Stomach smooth muscle (tissue), 2 donors: ENCODE results near the gene KLHDC4.
"Not testable (repeated sequence)": the region's sequence is repeated elsewhere in the genome, so short reads cannot be mapped to it uniquely, and the experiment has no call there.

Source experiments
- H3K27ac ChIP-seq: one replicate; pipeline ENCODE4 v1.7.0; 2013; ENCODE audit warnings: mild to moderate bottlenecking, low read length, inconsistent platforms
- H3K27me3 ChIP-seq, 2 donors: one replicate each; pipeline ENCODE4 v1.7.0; 2013; ENCODE audit warnings: low read length in 2 of 2; ENCODE audit not compliant: insufficient read depth in 2 of 2, control insufficient read depth in 1 of 2
- H3K36me3 ChIP-seq, 2 donors: one replicate each; pipeline ENCODE4 v1.7.0; 2013; ENCODE audit warnings: low read length in 2 of 2; ENCODE audit not compliant: control insufficient read depth in 2 of 2, insufficient read depth in 2 of 2
- H3K4me1 ChIP-seq: one replicate; pipeline ENCODE4 v1.7.0; 2013; ENCODE audit warnings: low read length; ENCODE audit not compliant: control insufficient read depth, insufficient read depth
- H3K4me3 ChIP-seq, 2 donors: one replicate each; pipeline ENCODE4 v1.7.0; 2013; ENCODE audit warnings: low read length in 2 of 2
- H3K9ac ChIP-seq, 2 donors: one replicate each; pipeline ENCODE4 v1.7.0; 2013; ENCODE audit warnings: low read length in 2 of 2, mild to moderate bottlenecking in 1 of 2
- H3K9me3 ChIP-seq, 2 donors: one replicate each; pipeline ENCODE4 v1.7.0; 2013; ENCODE audit warnings: low read length in 2 of 2; ENCODE audit not compliant: control insufficient read depth in 2 of 2
- donor health status: healthy.
- donor health status: Pancreatic carcinoma.

Gene KLHDC4

DNA sequence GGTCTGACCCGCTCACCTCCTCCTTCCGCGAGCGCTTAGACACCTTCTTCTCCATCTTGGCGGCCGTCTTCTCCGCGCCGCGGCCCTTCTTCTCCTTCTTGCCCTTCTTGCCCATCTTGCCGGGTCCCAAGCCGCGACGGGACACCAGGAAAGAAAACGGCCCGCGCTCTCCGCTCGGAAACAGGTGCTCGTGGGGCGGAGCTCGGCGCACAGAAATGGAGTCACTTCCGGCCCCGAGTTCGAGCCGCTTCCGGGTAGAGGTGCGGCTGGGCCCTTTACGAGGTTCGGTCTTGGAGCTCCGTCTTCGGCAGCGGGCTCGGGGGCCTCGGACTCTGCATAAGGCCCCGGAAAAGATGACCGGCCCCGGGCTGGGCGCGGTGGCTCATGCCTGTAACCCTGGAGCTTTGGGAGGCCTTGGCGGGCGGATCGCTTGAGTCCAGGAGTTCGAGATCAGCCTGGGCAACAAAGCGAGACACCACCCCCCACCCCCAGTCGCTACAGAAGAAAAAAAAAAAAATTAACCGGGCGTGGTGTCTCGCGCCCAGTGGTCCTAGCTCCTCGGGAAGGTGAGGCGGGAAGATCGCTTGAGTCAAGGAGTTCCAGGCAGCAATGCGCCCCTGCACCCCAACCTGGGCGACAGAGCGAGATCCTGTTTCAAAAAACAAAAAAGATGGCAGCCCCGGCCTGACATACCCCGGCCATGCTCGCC, at the start of gene KLHDC4:
Gene KLHDC4 (minus strand): TSS at position 211 of the 709 bp plus-strand sequence. CDS start 96 bp downstream, at position 115.
- Histone ChIP-seq H3K4me1 (peaks cover 17% of the 10 kb centered on the region), H3K4me3 (peak within 1 kb of the TSS; percentile 86 to 91), H3K9me3 (no peaks in the 10 kb centered on the region), H3K36me3 (peaks cover 7 to 19% of the 10 kb centered on the region in 2 donors), H3K27ac (peak within 1 kb of the TSS; percentile 81), H3K27me3 (no peaks in the 10 kb centered on the region), H3K9ac (peak within 1 kb of the TSS; percentile 87 to 93)

DNA sequence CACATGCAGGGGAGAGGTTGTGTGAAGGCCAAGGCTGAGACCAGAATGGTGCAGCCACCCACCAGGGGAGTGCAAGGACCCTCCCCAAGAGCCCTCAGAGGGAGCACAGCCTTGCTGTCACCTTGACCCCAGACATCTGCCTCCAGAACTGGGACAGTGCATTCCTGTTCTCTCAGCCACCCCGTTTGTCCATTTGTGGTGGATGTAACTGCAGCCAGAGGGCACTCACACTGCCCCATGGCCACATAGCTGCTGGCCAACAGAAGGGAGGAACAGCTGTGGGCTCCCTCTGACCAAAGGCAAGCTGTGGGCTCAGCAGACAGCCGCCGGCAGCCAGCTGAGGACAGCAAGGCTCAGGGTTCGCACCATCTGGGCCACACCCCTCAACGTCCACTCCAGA, 49.8 kb upstream of the KLHDC4 start:
- Histone ChIP-seq H3K27ac (no peak overlapping the region), H3K4me3 (no peak overlapping the region), H3K4me1 (no peaks in the 10 kb centered on the region), H3K27me3 (no peaks in the 10 kb centered on the region), H3K9ac (no peak overlapping the region), H3K36me3 (no peaks in the 10 kb centered on the region), H3K9me3 (peaks cover 0 to 12% of the 10 kb centered on the region in 2 donors)

GRCh38 chr16:87812200-87812656, 46.4 kb upstream of the KLHDC4 start:
- Histone ChIP-seq H3K9me3 (peaks cover 0 to 4% of the 10 kb centered on the region in 2 donors), H3K27ac (no peak overlapping the region), H3K9ac (no peak overlapping the region), H3K4me1 (no peaks in the 10 kb centered on the region), H3K4me3 (no peak overlapping the region), H3K36me3 (no peaks in the 10 kb centered on the region), H3K27me3 (no peaks in the 10 kb centered on the region)

DNA sequence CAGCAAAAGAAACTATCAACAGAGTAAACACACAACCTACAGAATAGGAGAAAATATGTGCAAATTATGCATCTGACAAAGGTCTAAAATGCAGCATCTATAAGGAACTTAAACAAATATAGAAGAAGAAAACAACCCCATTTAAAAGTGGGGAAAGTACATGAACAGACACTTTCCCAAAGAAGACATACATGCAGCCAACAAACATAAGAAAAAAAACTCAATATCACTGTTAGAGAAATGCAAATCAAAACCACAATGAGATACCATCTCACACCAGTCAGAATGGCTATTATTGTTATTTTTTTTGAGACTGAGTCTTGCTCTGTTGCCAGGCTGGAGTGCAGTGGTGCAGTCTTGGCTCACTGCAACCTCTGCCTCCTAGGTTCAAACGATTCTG, 45.7 kb upstream of the KLHDC4 start:
- not testable (repeated sequence) for H3K27me3 ChIP-seq, H3K9me3 ChIP-seq, H3K9ac ChIP-seq, H3K4me3 ChIP-seq, H3K27ac ChIP-seq, H3K36me3 ChIP-seq, H3K4me1 ChIP-seq

DNA sequence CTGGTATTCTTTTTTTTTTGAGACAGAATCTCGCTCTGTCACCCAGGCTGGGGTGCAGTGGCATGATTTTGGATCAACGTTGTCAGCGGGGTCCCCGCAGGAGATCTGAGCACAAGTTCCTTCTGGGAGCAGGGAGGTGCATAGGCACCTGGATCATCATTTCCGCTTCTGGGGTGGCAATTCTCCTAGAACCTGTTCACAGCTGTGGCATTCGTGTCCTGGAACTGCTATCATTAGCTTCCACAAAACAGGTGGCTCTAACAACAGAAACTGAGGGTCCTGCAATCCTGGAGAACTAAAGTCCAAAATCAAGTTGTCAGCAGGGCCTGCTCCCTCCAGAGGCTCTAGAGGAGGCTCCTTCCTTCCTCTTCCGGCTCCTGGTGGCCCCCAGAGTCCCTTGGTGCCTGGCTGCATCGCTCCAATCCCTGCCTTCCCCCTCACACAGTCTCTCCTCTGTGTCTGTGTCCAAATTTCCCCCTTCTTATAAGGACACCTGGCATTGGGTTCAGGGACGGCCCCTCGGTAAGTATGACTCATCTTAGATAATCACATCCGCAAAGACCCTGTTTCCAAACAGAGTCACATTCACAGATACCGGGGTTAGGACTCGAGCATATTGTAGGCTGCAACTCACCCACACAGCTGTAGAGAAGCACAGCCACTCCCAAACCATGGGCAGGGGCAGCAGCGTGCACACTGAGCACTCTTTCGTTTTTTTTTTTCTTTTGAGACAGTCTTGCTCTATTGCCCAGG, 43.5 kb upstream of the KLHDC4 start:
- no peak overlapping the region for H3K4me3 ChIP-seq
- H3K36me3 ChIP-seq = no peaks in the 10 kb centered on the region
- H3K27me3 ChIP-seq = no peaks in the 10 kb centered on the region
- no peak overlapping the region for H3K27ac ChIP-seq
- H3K9me3 ChIP-seq = no peaks in the 10 kb centered on the region
- no peak overlapping the region for H3K9ac ChIP-seq
- H3K4me1 ChIP-seq = peaks cover 6% of the 10 kb centered on the region

DNA sequence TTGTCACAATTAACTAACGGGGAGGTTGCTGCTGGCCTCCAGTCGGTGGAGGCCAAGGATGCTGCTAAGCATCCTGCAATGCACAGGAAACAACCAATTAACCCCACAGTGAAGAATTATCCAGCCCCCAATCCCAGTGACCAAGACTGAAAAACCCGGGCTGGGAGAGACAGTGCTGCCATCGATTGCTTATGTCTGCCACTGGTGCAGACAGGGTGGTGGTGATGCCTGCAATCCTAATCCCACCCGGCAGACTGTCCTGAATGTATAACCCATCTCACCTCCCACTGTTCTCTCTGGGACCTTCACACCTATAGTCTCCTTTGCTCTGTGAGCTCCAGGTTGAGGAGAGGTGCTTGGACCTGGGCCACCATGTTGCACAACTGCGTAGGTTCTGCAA, 42.3 kb upstream of the KLHDC4 start:
- H3K36me3 ChIP-seq = no peaks in the 10 kb centered on the region
- H3K27me3 ChIP-seq = no peaks in the 10 kb centered on the region
- H3K27ac ChIP-seq = no peak overlapping the region
- H3K4me3 ChIP-seq = no peak overlapping the region
- H3K9me3 ChIP-seq = no peaks in the 10 kb centered on the region
- H3K4me1 ChIP-seq = peaks cover 6% of the 10 kb centered on the region
- H3K9ac ChIP-seq = no peak overlapping the region

GRCh38 chr16:87806641-87807546, 41.1 kb upstream of the KLHDC4 start:
- H3K27ac ChIP-seq = no peak overlapping the region
- no peaks in the 10 kb centered on the region for H3K27me3 ChIP-seq
- H3K9ac ChIP-seq = peak overlapping the region; percentile 33 to 51
- H3K4me1 ChIP-seq = peaks cover 6% of the 10 kb centered on the region
- H3K9me3 ChIP-seq = no peaks in the 10 kb centered on the region
- H3K36me3 ChIP-seq = no peaks in the 10 kb centered on the region
- H3K4me3 ChIP-seq = peak overlapping the region; percentile 54 to 67

GRCh38 chr16:87806261-87806640, 40.5 kb upstream of the KLHDC4 start:
- no peaks in the 10 kb centered on the region for H3K9me3 ChIP-seq
- peak overlapping the region; percentile 33 to 51 for H3K9ac ChIP-seq
- no peaks in the 10 kb centered on the region for H3K36me3 ChIP-seq
- peaks cover 6% of the 10 kb centered on the region for H3K4me1 ChIP-seq
- H3K4me3 ChIP-seq = peak overlapping the region; percentile 54 to 67
- no peak overlapping the region for H3K27ac ChIP-seq
- no peaks in the 10 kb centered on the region for H3K27me3 ChIP-seq

GRCh38 chr16:87803385-87803784, 37.6 kb upstream of the KLHDC4 start:
- H3K9ac ChIP-seq = no peak overlapping the region
- peaks cover 0 to 3% of the 10 kb centered on the region in 2 donors for H3K9me3 ChIP-seq
- peaks cover 6% of the 10 kb centered on the region for H3K4me1 ChIP-seq
- H3K36me3 ChIP-seq = no peaks in the 10 kb centered on the region
- H3K27ac ChIP-seq = no peak overlapping the region
- no peak overlapping the region for H3K4me3 ChIP-seq
- no peaks in the 10 kb centered on the region for H3K27me3 ChIP-seq

GRCh38 chr16:87802670-87803069, 36.9 kb upstream of the KLHDC4 start:
- no peaks in the 10 kb centered on the region for H3K27me3 ChIP-seq
- H3K27ac ChIP-seq = no peak overlapping the region
- H3K36me3 ChIP-seq = no peaks in the 10 kb centered on the region
- H3K4me1 ChIP-seq = peaks cover 6% of the 10 kb centered on the region
- no peak overlapping the region for H3K4me3 ChIP-seq
- H3K9me3 ChIP-seq = peaks cover 0 to 3% of the 10 kb centered on the region in 2 donors
- no peak overlapping the region for H3K9ac ChIP-seq
